K562 treated with DMSO at 1 percent for 48 hours (cell line): ENCODE results near the gene ADI1. TPM values are rescaled to one million over a fixed set of nuclear protein-coding genes. Genes with fewer than 3 reads are reported as not detected.

Experiments used
- total RNA-seq: library from RNA; unstranded; fragments of 300-600 nt; gene quantifications from 2 replicates; pipeline ENCODE4 v1.2.3, GENCODE V29; 2022; ENCODE audit warnings: low replicate concordance; ENCODE audit errors: extremely low read depth

The ADI1 gene
- not detected in 2 replicates for total RNA-seq

GRCh38 chr2:3519255-3520205, at the start of gene ADI1:
Gene ADI1 (minus strand): TSS chr2:3519531. CDS start chr2:3519487, 44 bp downstream.

GRCh38 chr2:3558205-3559014, 39.1 kb upstream of the ADI1 start, which contains the start of gene RNASEH1:
Gene RNASEH1 (minus strand): TSS chr2:3558333. CDS start chr2:3558260, 73 bp downstream.

Other genes with a start within 250 kb of the ADI1 start
- not detected in 2 replicates for gene EIPR1, start 141.7 kb downstream of the ADI1 start, total RNA-seq
- not detected in 2 replicates for gene TRAPPC12, start 139.8 kb downstream of the ADI1 start, total RNA-seq
- not detected in 2 replicates for gene RNASEH1, start 38.8 kb upstream of the ADI1 start, total RNA-seq
- gene RPS7, start 55.7 kb upstream of the ADI1 start, total RNA-seq, result 1,745 TPM in 1 of 2 replicates, not detected in the other
- gene COLEC11, start 75.6 kb upstream of the ADI1 start, total RNA-seq, result not detected in 2 replicates
- not detected in 2 replicates for gene ALLC, start 138.7 kb upstream of the ADI1 start, total RNA-seq
- gene DCDC2C, start 184.0 kb upstream of the ADI1 start, total RNA-seq, result not detected in 2 replicates